GM23338 (cell line): Measurements from ENCODE around the gene COPB2. TPM values are rescaled to one million over a fixed set of nuclear protein-coding genes. Genes with fewer than 3 reads are reported as not detected.

ENCODE experiments used
- ATAC-seq: fragments of 200-7000 bp; cut with Tn5 transposase; 3 replicates; pipeline ENCODE4 v1.9.1; 2020
- DNase-seq: peaks from one replicate; pipeline ENCODE4 v3.0.0-alpha.2; 2015; ENCODE audit warnings: low spot score
- H2AFZ ChIP-seq: fragments of 200-600 bp; sonication (generic); 2 replicates; pipeline ENCODE4 v1.8.0; 2016; ENCODE audit warnings: antibody characterized with exemption, mild to moderate bottlenecking, moderate library complexity
- H3F3A ChIP-seq: fragments of 200-600 bp; sonication (generic); replicated peaks from 2 replicates; pipeline ENCODE4 v1.8.0; 2017; ENCODE audit warnings: antibody characterized with exemption, mixed run types, low read depth
- H3K27ac ChIP-seq: fragments of 200-600 bp; sonication (generic); 2 replicates; pipeline ENCODE4 v1.6.1; 2016; ENCODE audit warnings: low read depth
- H3K27me3 ChIP-seq: fragments of 200-600 bp; sonication (generic); 2 replicates; pipeline ENCODE4 v1.8.0; 2016; ENCODE audit warnings: mild to moderate bottlenecking, mixed run types, moderate library complexity; ENCODE audit not compliant: insufficient read depth
- H3K36me3 ChIP-seq: fragments of 200-600 bp; sonication (generic); 2 replicates; pipeline ENCODE4 v1.8.0; 2016; ENCODE audit warnings: mild to moderate bottlenecking; ENCODE audit not compliant: insufficient read depth
- H3K4me1 ChIP-seq: fragments of 200-600 bp; sonication (generic); 2 replicates; pipeline ENCODE4 v1.8.0; 2016; ENCODE audit warnings: mild to moderate bottlenecking, moderate library complexity; ENCODE audit not compliant: insufficient read depth
- H3K4me2 ChIP-seq: fragments of 200-600 bp; sonication (generic); 2 replicates; pipeline ENCODE4 v1.7.1; 2017; ENCODE audit warnings: mixed run types
- H3K4me3 ChIP-seq: fragments of 200-600 bp; sonication (generic); 2 replicates; pipeline ENCODE4 v1.6.1; 2016; ENCODE audit warnings: mixed run types
- H3K79me2 ChIP-seq: fragments of 200-600 bp; sonication (generic); replicated peaks from 2 replicates; pipeline ENCODE4 v1.8.0; 2017; ENCODE audit warnings: mild to moderate bottlenecking; ENCODE audit not compliant: insufficient read depth
- H3K9me2 ChIP-seq: fragments of 200-600 bp; sonication (generic); 2 replicates; pipeline ENCODE4 v1.8.0; 2017; ENCODE audit not compliant: insufficient read depth
- H4K20me1 ChIP-seq: fragments of 200-600 bp; sonication (generic); replicated peaks from 2 replicates; pipeline ENCODE4 v1.8.0; 2017; ENCODE audit warnings: mild to moderate bottlenecking; ENCODE audit not compliant: insufficient read depth
- H3K27ac Mint-ChIP-seq: 2 replicates; pipeline ENCODE4 v1.8.0; 2020; ENCODE audit warnings: inconsistent platforms, mild to moderate bottlenecking, moderate library complexity, mixed read lengths
- H3K27me3 Mint-ChIP-seq: 3 replicates; pipeline ENCODE4 v1.8.0; 2022; ENCODE audit warnings: low read depth, mild to moderate bottlenecking, moderate library complexity, mixed read lengths, inconsistent platforms; ENCODE audit not compliant: insufficient read depth, poor library complexity
- H3K36me3 Mint-ChIP-seq: 3 replicates; pipeline ENCODE4 v1.8.0; 2021; ENCODE audit warnings: low read depth, mild to moderate bottlenecking, inconsistent platforms, moderate library complexity, mixed read lengths
- H3K4me1 Mint-ChIP-seq: 3 replicates; pipeline ENCODE4 v1.8.0; 2020; ENCODE audit warnings: mild to moderate bottlenecking, inconsistent platforms, mixed read lengths
- H3K4me3 Mint-ChIP-seq: 3 replicates; pipeline ENCODE4 v1.8.0; 2021; ENCODE audit warnings: moderate library complexity, mild to moderate bottlenecking, inconsistent platforms, mixed read lengths
- H3K9me3 Mint-ChIP-seq: 3 replicates; pipeline ENCODE4 v1.8.0; 2020; ENCODE audit warnings: moderate library complexity, mild to moderate bottlenecking, inconsistent platforms, mixed read lengths
- CREB1 ChIP-seq: fragments of 250-450 bp; sonication (Bioruptor Pico); IDR thresholded peaks from 2 replicates; pipeline ENCODE4 v1.5.0; 2020; ENCODE audit warnings: low read depth, mild to moderate bottlenecking, moderate library complexity
- EZH2 ChIP-seq: fragments of 200-600 bp; sonication (generic); IDR thresholded peaks from one replicate; pipeline ENCODE4 v1.8.0; 2017; ENCODE audit warnings: antibody characterized with exemption, mild to moderate bottlenecking, low read depth; ENCODE audit not compliant: unreplicated experiment
- EZH2phosphoT487 ChIP-seq: fragments of 200-600 bp; sonication (generic); IDR thresholded peaks from one replicate; pipeline ENCODE4 v1.8.1; 2018; ENCODE audit warnings: antibody characterized with exemption; ENCODE audit not compliant: unreplicated experiment
- JUNB ChIP-seq: IDR thresholded peaks from one replicate; pipeline ENCODE4 v1.6.1; 2016; ENCODE audit warnings: antibody characterized with exemption; ENCODE audit not compliant: unreplicated experiment
- NANOG ChIP-seq: IDR thresholded peaks from 2 replicates; pipeline ENCODE4 v1.6.1; 2016; ENCODE audit warnings: antibody characterized with exemption, borderline replicate concordance
- STAT1 ChIP-seq: IDR thresholded peaks from one replicate; pipeline ENCODE4 v1.6.1; 2016; ENCODE audit warnings: antibody characterized with exemption; ENCODE audit not compliant: unreplicated experiment
- ZNF114 ChIP-seq: fragments of 250-450 bp; sonication (Bioruptor Pico); IDR thresholded peaks from 2 replicates; pipeline ENCODE4 v1.5.0; 2020; ENCODE audit warnings: mild to moderate bottlenecking, moderate library complexity
- ZNF331 ChIP-seq: fragments of 250-450 bp; sonication (Bioruptor Pico); IDR thresholded peaks from 2 replicates; pipeline ENCODE4 v1.5.0; 2020; ENCODE audit warnings: low read depth, mild to moderate bottlenecking, moderate library complexity
- polyA plus RNA-seq: library from polyadenylated mRNA; unstranded; fragments of >200 nt; fragmentation: Nextera tagmentation; extraction: Ambion mirVana; gene quantifications from 2 replicates; pipeline ENCODE4 v1.2.1, GENCODE V29; 2016
- total RNA-seq: library from RNA; depleted of rRNA; stranded (reverse); fragments of >200 nt; shearing (Covaris generic); gene quantifications from 2 replicates; pipeline ENCODE4 v1.2.3, GENCODE V29; 2014
- TF ChIP-seq, protein P1 (sequence below): IDR thresholded peaks from one replicate; pipeline ENCODE4 v1.6.1; 2018; ENCODE audit warnings: antibody characterized with exemption; ENCODE audit not compliant: unreplicated experiment
- TF ChIP-seq, protein P2 (sequence below): IDR thresholded peaks from 2 replicates; pipeline ENCODE4 v1.6.1; 2016; ENCODE audit warnings: antibody characterized with exemption
- TF ChIP-seq, protein P3 (sequence below), 2 experiments: fragments of 200-600 bp in 1 of 2; sonication (generic) in 1 of 2; conservative IDR thresholded peaks; 2 replicates each; pipeline versions ENCODE4 v1.5.1 to v1.6.1; 2016 to 2017; ENCODE audit warnings: antibody characterized with exemption in 2 of 2, low read depth in 2 of 2, mild to moderate bottlenecking in 2 of 2, moderate library complexity in 1 of 2

COPB2 gene
- total and polyA plus RNA-seq, 2 experiments from 2014 or later, result 48.2 to 89.1 TPM

DNA sequence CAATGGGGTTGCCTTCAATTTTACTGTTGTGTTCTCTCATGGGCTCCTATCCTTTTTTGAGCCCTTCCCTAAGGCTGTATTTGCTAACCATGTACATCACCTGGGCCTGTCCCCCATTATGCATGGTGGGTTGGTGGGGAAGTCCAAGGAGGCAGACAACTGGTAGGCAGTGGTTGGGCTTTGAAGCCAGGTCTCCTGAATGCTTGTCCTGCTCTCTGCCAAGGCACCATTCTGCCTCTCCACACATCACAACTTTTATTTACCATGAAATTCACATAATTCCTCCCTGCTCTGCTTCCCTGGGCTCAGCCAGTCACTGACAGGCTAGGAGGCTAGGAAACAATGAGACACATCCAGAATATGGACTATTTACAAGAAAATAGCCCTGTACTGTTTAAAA lies 41.0 kb upstream of the COPB2 start:
- DNase-seq (no peak), ATAC-seq (no peak; the same call in 2 of the 3 replicates)
- H3K4me1 Mint-ChIP-seq, result peaks cover 7% of the 10 kb centered on the region; the same call in 1 of the 3 replicates
- H3K27ac Mint-ChIP-seq, result no peak overlapping the region
- no peaks in the 10 kb centered on the region for H3K9me3 Mint-ChIP-seq
- Histone ChIP-seq H3K4me2 (no peak overlapping the region), H3K4me3 (no peak overlapping the region), H3K27ac (no peak overlapping the region), H3K36me3 (no peaks in the 10 kb centered on the region), H3K27me3 (no peaks in the 10 kb centered on the region), H4K20me1 (no peaks in the 10 kb centered on the region), H2AFZ (no peak overlapping the region), H3F3A (no peaks in the 10 kb centered on the region), H3K9me2 (no peaks in the 10 kb centered on the region), H3K79me2 (no peaks in the 10 kb centered on the region), H3K4me1 (no peaks in the 10 kb centered on the region; the same call in 1 of the 2 replicates)
- no peaks in the 10 kb centered on the region for H3K36me3 Mint-ChIP-seq
- no peak overlapping the region for H3K4me3 Mint-ChIP-seq
- no peaks in the 10 kb centered on the region for H3K27me3 Mint-ChIP-seq
- no peak for TF ChIP-seq STAT1
- TF ChIP-seq CREB1 (CRISPR knock-in tag), result no peak
- TF ChIP-seq, protein P1, sequence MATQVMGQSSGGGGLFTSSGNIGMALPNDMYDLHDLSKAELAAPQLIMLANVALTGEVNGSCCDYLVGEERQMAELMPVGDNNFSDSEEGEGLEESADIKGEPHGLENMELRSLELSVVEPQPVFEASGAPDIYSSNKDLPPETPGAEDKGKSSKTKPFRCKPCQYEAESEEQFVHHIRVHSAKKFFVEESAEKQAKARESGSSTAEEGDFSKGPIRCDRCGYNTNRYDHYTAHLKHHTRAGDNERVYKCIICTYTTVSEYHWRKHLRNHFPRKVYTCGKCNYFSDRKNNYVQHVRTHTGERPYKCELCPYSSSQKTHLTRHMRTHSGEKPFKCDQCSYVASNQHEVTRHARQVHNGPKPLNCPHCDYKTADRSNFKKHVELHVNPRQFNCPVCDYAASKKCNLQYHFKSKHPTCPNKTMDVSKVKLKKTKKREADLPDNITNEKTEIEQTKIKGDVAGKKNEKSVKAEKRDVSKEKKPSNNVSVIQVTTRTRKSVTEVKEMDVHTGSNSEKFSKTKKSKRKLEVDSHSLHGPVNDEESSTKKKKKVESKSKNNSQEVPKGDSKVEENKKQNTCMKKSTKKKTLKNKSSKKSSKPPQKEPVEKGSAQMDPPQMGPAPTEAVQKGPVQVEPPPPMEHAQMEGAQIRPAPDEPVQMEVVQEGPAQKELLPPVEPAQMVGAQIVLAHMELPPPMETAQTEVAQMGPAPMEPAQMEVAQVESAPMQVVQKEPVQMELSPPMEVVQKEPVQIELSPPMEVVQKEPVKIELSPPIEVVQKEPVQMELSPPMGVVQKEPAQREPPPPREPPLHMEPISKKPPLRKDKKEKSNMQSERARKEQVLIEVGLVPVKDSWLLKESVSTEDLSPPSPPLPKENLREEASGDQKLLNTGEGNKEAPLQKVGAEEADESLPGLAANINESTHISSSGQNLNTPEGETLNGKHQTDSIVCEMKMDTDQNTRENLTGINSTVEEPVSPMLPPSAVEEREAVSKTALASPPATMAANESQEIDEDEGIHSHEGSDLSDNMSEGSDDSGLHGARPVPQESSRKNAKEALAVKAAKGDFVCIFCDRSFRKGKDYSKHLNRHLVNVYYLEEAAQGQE, result no peak
- TF ChIP-seq JUNB, result no peak
- no peak for TF ChIP-seq NANOG
- TF ChIP-seq ZNF114, result no peak
- TF ChIP-seq, protein P2, sequence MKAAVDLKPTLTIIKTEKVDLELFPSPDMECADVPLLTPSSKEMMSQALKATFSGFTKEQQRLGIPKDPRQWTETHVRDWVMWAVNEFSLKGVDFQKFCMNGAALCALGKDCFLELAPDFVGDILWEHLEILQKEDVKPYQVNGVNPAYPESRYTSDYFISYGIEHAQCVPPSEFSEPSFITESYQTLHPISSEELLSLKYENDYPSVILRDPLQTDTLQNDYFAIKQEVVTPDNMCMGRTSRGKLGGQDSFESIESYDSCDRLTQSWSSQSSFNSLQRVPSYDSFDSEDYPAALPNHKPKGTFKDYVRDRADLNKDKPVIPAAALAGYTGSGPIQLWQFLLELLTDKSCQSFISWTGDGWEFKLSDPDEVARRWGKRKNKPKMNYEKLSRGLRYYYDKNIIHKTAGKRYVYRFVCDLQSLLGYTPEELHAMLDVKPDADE, result no peak
- no peak for TF ChIP-seq ZNF331 (CRISPR knock-in tag)
- no peak for TF ChIP-seq EZH2phosphoT487
- TF ChIP-seq EZH2, result no peak

DNA sequence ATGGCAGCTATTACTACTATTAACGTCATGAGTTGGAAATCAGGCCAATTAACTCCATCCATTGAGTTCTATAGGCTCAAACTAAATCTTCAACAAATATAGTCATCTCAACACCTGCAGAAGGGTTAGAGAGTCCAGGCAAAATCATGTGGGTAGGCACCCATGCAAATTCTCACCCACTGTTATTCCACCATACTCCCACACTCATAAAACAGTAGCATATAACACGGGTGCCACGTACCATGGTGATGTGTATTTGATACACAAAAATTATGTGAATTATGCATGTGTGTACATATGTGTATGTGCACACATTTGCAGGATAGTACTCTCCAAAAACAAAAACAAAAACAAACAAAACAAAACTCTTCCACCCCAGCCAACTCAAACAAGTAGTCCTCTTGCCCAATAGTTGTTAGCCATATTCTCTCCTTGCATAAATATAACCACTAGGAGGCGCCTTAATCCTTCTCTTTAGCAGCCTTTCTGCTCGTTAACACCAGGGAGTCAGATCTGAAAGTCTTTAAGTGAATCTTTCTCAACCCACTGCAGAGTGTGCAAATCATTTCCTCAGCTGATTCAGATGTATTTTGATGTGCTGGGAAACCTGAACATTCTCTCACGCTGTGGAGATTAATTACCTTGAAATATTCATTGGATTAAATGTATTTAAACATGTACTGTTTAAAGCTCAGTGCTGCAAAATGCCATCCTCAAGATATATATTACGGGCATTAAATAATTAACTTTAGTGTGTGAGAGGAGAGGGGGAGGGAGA lies 38.0 kb upstream of the COPB2 start:
- Mint-ChIP-seq H3K4me3 (no peak overlapping the region), H3K27me3 (peaks cover 2% of the 10 kb centered on the region), H3K4me1 (0 out of 3 replicates have a peak, but pooled peaks cover 4% of the 10 kb centered on the region), H3K36me3 (no peaks in the 10 kb centered on the region), H3K9me3 (no peaks in the 10 kb centered on the region), H3K27ac (no peak overlapping the region)
- Histone ChIP-seq H2AFZ (no peak overlapping the region), H3K4me3 (no peak overlapping the region), H3K9me2 (no peaks in the 10 kb centered on the region), H3F3A (no peaks in the 10 kb centered on the region), H3K4me2 (no peak overlapping the region), H3K36me3 (no peaks in the 10 kb centered on the region), H3K27ac (no peak overlapping the region), H4K20me1 (no peaks in the 10 kb centered on the region), H3K4me1 (no peaks in the 10 kb centered on the region), H3K27me3 (no peaks in the 10 kb centered on the region), H3K79me2 (no peaks in the 10 kb centered on the region)
- ATAC-seq, result peak; percentile 85
- DNase-seq, result peak; percentile 94
- TF ChIP-seq, protein P3, sequence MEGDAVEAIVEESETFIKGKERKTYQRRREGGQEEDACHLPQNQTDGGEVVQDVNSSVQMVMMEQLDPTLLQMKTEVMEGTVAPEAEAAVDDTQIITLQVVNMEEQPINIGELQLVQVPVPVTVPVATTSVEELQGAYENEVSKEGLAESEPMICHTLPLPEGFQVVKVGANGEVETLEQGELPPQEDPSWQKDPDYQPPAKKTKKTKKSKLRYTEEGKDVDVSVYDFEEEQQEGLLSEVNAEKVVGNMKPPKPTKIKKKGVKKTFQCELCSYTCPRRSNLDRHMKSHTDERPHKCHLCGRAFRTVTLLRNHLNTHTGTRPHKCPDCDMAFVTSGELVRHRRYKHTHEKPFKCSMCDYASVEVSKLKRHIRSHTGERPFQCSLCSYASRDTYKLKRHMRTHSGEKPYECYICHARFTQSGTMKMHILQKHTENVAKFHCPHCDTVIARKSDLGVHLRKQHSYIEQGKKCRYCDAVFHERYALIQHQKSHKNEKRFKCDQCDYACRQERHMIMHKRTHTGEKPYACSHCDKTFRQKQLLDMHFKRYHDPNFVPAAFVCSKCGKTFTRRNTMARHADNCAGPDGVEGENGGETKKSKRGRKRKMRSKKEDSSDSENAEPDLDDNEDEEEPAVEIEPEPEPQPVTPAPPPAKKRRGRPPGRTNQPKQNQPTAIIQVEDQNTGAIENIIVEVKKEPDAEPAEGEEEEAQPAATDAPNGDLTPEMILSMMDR (conservative IDR thresholded peaks at IDR 0.05; ENCODE audit: low read depth in 2 of 2), result peak; percentile 85 to 94
- TF ChIP-seq EZH2phosphoT487, result no peak
